ENCODE data around the gene CLCA2. TPM values are rescaled to one million over a fixed set of nuclear protein-coding genes. Genes with fewer than 3 reads are reported as not detected.

CLCA2 gene
- total and polyA plus RNA-seq, 2 donors (not counting 3 experiments of a cell fraction or from before 2014, with no cell fraction given): 0.01 to 0.11 TPM

DNA sequence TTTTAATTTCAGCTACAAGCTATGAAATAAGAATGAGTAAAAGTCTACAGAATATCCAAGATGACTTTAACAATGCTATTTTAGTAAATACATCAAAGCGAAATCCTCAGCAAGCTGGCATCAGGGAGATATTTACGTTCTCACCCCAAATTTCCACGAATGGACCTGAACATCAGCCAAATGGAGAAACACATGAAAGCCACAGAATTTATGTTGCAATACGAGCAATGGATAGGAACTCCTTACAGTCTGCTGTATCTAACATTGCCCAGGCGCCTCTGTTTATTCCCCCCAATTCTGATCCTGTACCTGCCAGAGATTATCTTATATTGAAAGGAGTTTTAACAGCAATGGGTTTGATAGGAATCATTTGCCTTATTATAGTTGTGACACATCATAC is 31.1 kb downstream of the CLCA2 start:
- no peak for DNase-seq (ENCODE audit: low read depth, low spot score)
- POLR2A ChIA-PET: no interaction called here
- H3K9me3 ChIP-seq (replicated peaks; ENCODE audit: control insufficient read depth, insufficient read depth, low read length): no peaks in the 10 kb centered on the region
- no peak overlapping the region for H3K4me3 ChIP-seq (replicated peaks in 1 of 3; ENCODE audit: insufficient read depth in 1 of 3, low read depth in 1 of 3, low read length in 3 of 3)
- H3K9ac ChIP-seq (replicated peaks; ENCODE audit: extremely low read depth, insufficient read depth, low read length): no peak overlapping the region
- intact Hi-C loops (cut with micrococcal nuclease): no loop called here
- no TSS peak for BruUV-seq (replicated peaks)
- dilution Hi-C loops (cut with MboI; ENCODE audit: extremely low pct_ligation_motif_present, low sequenced_read_pairs): no loop called here
- no peaks in the 10 kb centered on the region for H3K79me2 ChIP-seq (ENCODE audit: control insufficient read depth, insufficient read depth, low read length)
- peaks cover 6% of the 10 kb centered on the region for H3K4me1 ChIP-seq (ENCODE audit: control insufficient read depth, extremely low read depth, insufficient read depth, low read length)
- TF ChIP-seq, protein P1, sequence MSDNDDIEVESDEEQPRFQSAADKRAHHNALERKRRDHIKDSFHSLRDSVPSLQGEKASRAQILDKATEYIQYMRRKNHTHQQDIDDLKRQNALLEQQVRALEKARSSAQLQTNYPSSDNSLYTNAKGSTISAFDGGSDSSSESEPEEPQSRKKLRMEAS (IDR thresholded peaks at IDR 0.05; ENCODE audit: insufficient read depth, insufficient read length): no peak
- TF ChIP-seq JUN (IDR thresholded peaks at IDR 0.05; ENCODE audit: borderline replicate concordance, insufficient read depth, insufficient read length, low read depth) (no peak), FOS (IDR thresholded peaks at IDR 0.05; ENCODE audit: borderline replicate concordance, insufficient read depth, low read length) (no peak), EZH2 (IDR thresholded peaks at IDR 0.05; ENCODE audit: borderline replicate concordance, low read depth, low read length, severe bottlenecking) (no peak), MYC (IDR thresholded peaks at IDR 0.05; ENCODE audit: low read depth, low read length) (no peak), POLR2A (IDR thresholded peaks at IDR 0.05; ENCODE audit: low read depth, low read length) (no peak), GATA2 (IDR thresholded peaks at IDR 0.05; ENCODE audit: insufficient read depth, insufficient read length, low read depth, low read length) (no peak), POLR2AphosphoS5 (IDR thresholded peaks at IDR 0.05; ENCODE audit: insufficient read depth, low read depth, low read length) (no peak)
- TF ChIP-seq, protein P2, sequence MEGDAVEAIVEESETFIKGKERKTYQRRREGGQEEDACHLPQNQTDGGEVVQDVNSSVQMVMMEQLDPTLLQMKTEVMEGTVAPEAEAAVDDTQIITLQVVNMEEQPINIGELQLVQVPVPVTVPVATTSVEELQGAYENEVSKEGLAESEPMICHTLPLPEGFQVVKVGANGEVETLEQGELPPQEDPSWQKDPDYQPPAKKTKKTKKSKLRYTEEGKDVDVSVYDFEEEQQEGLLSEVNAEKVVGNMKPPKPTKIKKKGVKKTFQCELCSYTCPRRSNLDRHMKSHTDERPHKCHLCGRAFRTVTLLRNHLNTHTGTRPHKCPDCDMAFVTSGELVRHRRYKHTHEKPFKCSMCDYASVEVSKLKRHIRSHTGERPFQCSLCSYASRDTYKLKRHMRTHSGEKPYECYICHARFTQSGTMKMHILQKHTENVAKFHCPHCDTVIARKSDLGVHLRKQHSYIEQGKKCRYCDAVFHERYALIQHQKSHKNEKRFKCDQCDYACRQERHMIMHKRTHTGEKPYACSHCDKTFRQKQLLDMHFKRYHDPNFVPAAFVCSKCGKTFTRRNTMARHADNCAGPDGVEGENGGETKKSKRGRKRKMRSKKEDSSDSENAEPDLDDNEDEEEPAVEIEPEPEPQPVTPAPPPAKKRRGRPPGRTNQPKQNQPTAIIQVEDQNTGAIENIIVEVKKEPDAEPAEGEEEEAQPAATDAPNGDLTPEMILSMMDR (IDR thresholded peaks at IDR 0.05; ENCODE audit: extremely low read depth in 1 of 2, insufficient read depth in 1 of 2, low read depth in 1 of 2, low read length in 2 of 2): no peak
- H3K36me3 ChIP-seq (ENCODE audit: control insufficient read depth in 2 of 2, extremely low read depth in 1 of 2, insufficient read depth in 2 of 2, low read length in 2 of 2): no peaks in the 10 kb centered on the region
- H3K27ac ChIP-seq (ENCODE audit: insufficient read depth, low read depth, low read length): no peak overlapping the region
- H4K20me1 ChIP-seq (replicated peaks; ENCODE audit: control insufficient read depth, extremely low read depth, insufficient read depth, low read length): no peaks in the 10 kb centered on the region
- no peak overlapping the region for H2AFZ ChIP-seq (ENCODE audit: low read depth, low read length)
- H3K27me3 ChIP-seq (ENCODE audit: control insufficient read depth in 2 of 2, insufficient read depth in 2 of 2, low read length in 2 of 2): peaks cover 8 to 10% of the 10 kb centered on the region in 2 experiments
- no peak overlapping the region for H3K4me2 ChIP-seq (ENCODE audit: insufficient read depth, low read length)
- CTCF ChIA-PET: no interaction called here
- FAIRE-seq: no peak
- H3K9me1 ChIP-seq (replicated peaks; ENCODE audit: control insufficient read depth, extremely low read depth, insufficient read depth, low read length): no peaks in the 10 kb centered on the region
